Mucosa of descending colon (tissue), 3 donors: ENCODE data around the gene LMNTD1. TPM values are rescaled to one million over a fixed set of nuclear protein-coding genes. Genes with fewer than 3 reads are reported as not detected.

ENCODE experiments used
- ATAC-seq: fragments of 200-7000 bp; cut with Tn5 transposase; one replicate; pipeline ENCODE4 v1.9.1; 2020; ENCODE audit warnings: mild to moderate bottlenecking, moderate library complexity
- DNase-seq, 3 donors: peaks; one replicate each; pipeline ENCODE4 v3.0.0-alpha.2; 2020
- H3K36me3 ChIP-seq: fragments of 200-600 bp; one replicate; pipeline ENCODE4 v1.8.0; 2021; ENCODE audit warnings: low read depth, mild to moderate bottlenecking
- H3K4me1 ChIP-seq: fragments of 200-600 bp; one replicate; pipeline ENCODE4 v1.8.0; 2021; ENCODE audit warnings: low read depth, mild to moderate bottlenecking
- H3K4me3 ChIP-seq: fragments of 200-600 bp; one replicate; pipeline ENCODE4 v1.8.0; 2021; ENCODE audit warnings: mild to moderate bottlenecking
- H3K9me3 ChIP-seq: fragments of 200-600 bp; one replicate; pipeline ENCODE4 v1.8.0; 2021; ENCODE audit warnings: mild to moderate bottlenecking
- CTCF ChIP-seq: fragments of 200-600 bp; IDR thresholded peaks from one replicate; pipeline ENCODE4 v1.8.0; 2022; ENCODE audit warnings: antibody characterized with exemption, mild to moderate bottlenecking
- intact Hi-C, 2 donors: fragments of 100-400 bp; cut with DNase I in 1 of 2; cut with micrococcal nuclease in 1 of 2; formaldehyde crosslinking; loops; one replicate each; pipeline versions ENCODE4 v1.11.0 to v1.11.1; 2022; cut with DNase I, micrococcal nuclease
- total RNA-seq, 3 donors: library from RNA; stranded (reverse); fragmentation: NEBNext Ultra II Directional in 2 of 3; extraction: Animal tissue kit (Norgen Biotek cat#: 25700) in 2 of 3; gene quantifications; one replicate each; pipeline versions ENCODE4 v1.2.1 to v1.2.4, GENCODE V29; 2021 to 2023
- donor health status: DM: no; HTN: no; CAD: no; lungs with moderate emphysema.
- donor health status: DM: no; HTN: no; CAD: no.
- donor health status: DM: no; HTN: yes; CAD: no.

Gene LMNTD1
- total RNA-seq, 3 donors from 2014 or later = 0.76 TPM; not detected in 2

- H3K4me3 ChIP-seq = no peak overlapping the region
- no peaks in the 10 kb centered on the region for H3K4me1 ChIP-seq
- ATAC-seq = peak; percentile 14
- no peaks in the 10 kb centered on the region for H3K9me3 ChIP-seq
- DNase-seq = no peak
- TF ChIP-seq CTCF = no peak
- no peaks in the 10 kb centered on the region for H3K36me3 ChIP-seq
- intact Hi-C loops = no loop called here
These were observed 37.1 kb upstream of the LMNTD1 start for GRCh38 chr12:25590011-25590721.

GRCh38 chr12:25587346-25587745 is 34.3 kb upstream of the LMNTD1 start:
- ATAC-seq (no peak), DNase-seq (no peak)
- H3K4me3 ChIP-seq = no peak overlapping the region
- no peaks in the 10 kb centered on the region for H3K36me3 ChIP-seq
- no peak for TF ChIP-seq CTCF
- intact Hi-C loops = no loop called here
- no peaks in the 10 kb centered on the region for H3K9me3 ChIP-seq
- H3K4me1 ChIP-seq = no peaks in the 10 kb centered on the region

- no peak overlapping the region for H3K4me3 ChIP-seq
- intact Hi-C loops = no loop called here
- no peaks in the 10 kb centered on the region for H3K9me3 ChIP-seq
- H3K4me1 ChIP-seq = no peaks in the 10 kb centered on the region
- H3K36me3 ChIP-seq = no peaks in the 10 kb centered on the region
- no peak for TF ChIP-seq CTCF
- no peak for ATAC-seq
- no peak for DNase-seq
These were observed 32.6 kb upstream of the LMNTD1 start for GRCh38 chr12:25585662-25586061.

- TF ChIP-seq CTCF = no peak
- intact Hi-C loops = no loop called here
- no peaks in the 10 kb centered on the region for H3K4me1 ChIP-seq
- DNase-seq = no peak
- no peaks in the 10 kb centered on the region for H3K9me3 ChIP-seq
- H3K36me3 ChIP-seq = no peaks in the 10 kb centered on the region
- no peak overlapping the region for H3K4me3 ChIP-seq
- no peak for ATAC-seq
These were observed 32.0 kb upstream of the LMNTD1 start for GRCh38 chr12:25585021-25585523.

GRCh38 chr12:25584596-25584995 is 31.5 kb upstream of the LMNTD1 start:
- H3K36me3 ChIP-seq = no peaks in the 10 kb centered on the region
- no peak overlapping the region for H3K4me3 ChIP-seq
- DNase-seq = no peak
- H3K4me1 ChIP-seq = no peaks in the 10 kb centered on the region
- ATAC-seq = no peak
- no peak for TF ChIP-seq CTCF
- intact Hi-C loops = no loop called here
- H3K9me3 ChIP-seq = no peaks in the 10 kb centered on the region

- no peaks in the 10 kb centered on the region for H3K4me1 ChIP-seq
- TF ChIP-seq CTCF = no peak
- H3K36me3 ChIP-seq = no peaks in the 10 kb centered on the region
- H3K4me3 ChIP-seq = no peak overlapping the region
- ATAC-seq (no peak), DNase-seq (peak in 1 of 3 donors; percentile 3)
- no peaks in the 10 kb centered on the region for H3K9me3 ChIP-seq
- intact Hi-C loops = no loop called here
These were observed 30.5 kb upstream of the LMNTD1 start for GRCh38 chr12:25583545-25583944.
